Hepatocyte (in vitro differentiated cells): Measurements from ENCODE around the gene SULT1C3. TPM values are rescaled to one million over a fixed set of nuclear protein-coding genes. Genes with fewer than 3 reads are reported as not detected.

Experiments used
- DNase-seq: peaks from one replicate; pipeline ENCODE4 v3.0.0-alpha.2; 2016; ENCODE audit warnings: low spot score
- H2AFZ ChIP-seq: fragments of 200-600 bp; sonication (generic); 2 replicates; pipeline ENCODE4 v1.6.0; 2016; ENCODE audit warnings: antibody characterized with exemption, mild to moderate bottlenecking
- H3K27ac ChIP-seq: fragments of 200-600 bp; sonication (generic); 2 replicates; pipeline ENCODE4 v1.5.1; 2016; ENCODE audit warnings: mild to moderate bottlenecking
- H3K27me3 ChIP-seq: fragments of 200-600 bp; sonication (generic); 2 replicates; pipeline ENCODE4 v1.6.1; 2016
- H3K36me3 ChIP-seq: fragments of 200-600 bp; sonication (generic); replicated peaks from 2 replicates; pipeline ENCODE4 v1.5.1; 2016; ENCODE audit warnings: low read depth; ENCODE audit not compliant: insufficient read depth
- H3K4me1 ChIP-seq: fragments of 200-600 bp; sonication (generic); 2 replicates; pipeline ENCODE4 v1.5.1; 2016; ENCODE audit warnings: mild to moderate bottlenecking, moderate library complexity; ENCODE audit not compliant: insufficient read depth
- H3K4me2 ChIP-seq: fragments of 200-600 bp; sonication (generic); 2 replicates; pipeline ENCODE4 v1.6.0; 2016
- H3K4me3 ChIP-seq: fragments of 200-600 bp; sonication (generic); 2 replicates; pipeline ENCODE4 v1.5.1; 2016; ENCODE audit warnings: mild to moderate bottlenecking
- H3K79me2 ChIP-seq: fragments of 200-600 bp; sonication (generic); 2 replicates; pipeline ENCODE4 v1.6.0; 2017; ENCODE audit warnings: mild to moderate bottlenecking
- H3K9me2 ChIP-seq: fragments of 200-600 bp; sonication (generic); replicated peaks from 2 replicates; pipeline ENCODE4 v1.6.0; 2017; ENCODE audit warnings: mild to moderate bottlenecking; ENCODE audit not compliant: insufficient read depth
- H3K9me3 ChIP-seq: fragments of 200-600 bp; sonication (generic); 2 replicates; pipeline ENCODE4 v1.5.1; 2016; ENCODE audit warnings: low read depth, mild to moderate bottlenecking
- H4K20me1 ChIP-seq: fragments of 200-600 bp; sonication (generic); 2 replicates; pipeline ENCODE4 v1.6.0; 2016; ENCODE audit warnings: mild to moderate bottlenecking; ENCODE audit not compliant: insufficient read depth, poor library complexity, severe bottlenecking
- CTCF ChIP-seq: fragments of 200-600 bp; sonication (generic); IDR thresholded peaks from 2 replicates; pipeline ENCODE4 v1.5.1; 2016; ENCODE audit warnings: antibody characterized with exemption, mild to moderate bottlenecking; ENCODE audit not compliant: poor library complexity
- EZH2 ChIP-seq: fragments of 200-600 bp; sonication (generic); IDR thresholded peaks from 2 replicates; pipeline ENCODE4 v1.6.1; 2016; ENCODE audit warnings: antibody characterized with exemption, mild to moderate bottlenecking, borderline replicate concordance
- EZH2phosphoT487 ChIP-seq: fragments of 200-600 bp; sonication (generic); IDR thresholded peaks from one replicate; pipeline ENCODE4 v1.6.1; 2018; ENCODE audit warnings: antibody characterized with exemption, mild to moderate bottlenecking, low read depth, moderate library complexity; ENCODE audit not compliant: unreplicated experiment, severe bottlenecking
- WGBS: methylation state at CpG from one replicate; pipeline ENCODE4 v1.1.6; 2016; ENCODE audit warnings: low lambda C conversion rate; ENCODE audit errors: missing lambda C conversion rate; 5-methylcytosine and 5-hydroxymethylcytosine counted together
- polyA plus RNA-seq: library from polyadenylated mRNA; unstranded; fragments of >200 nt; fragmentation: Nextera tagmentation; extraction: Ambion mirVana; gene quantifications from 2 replicates; pipeline ENCODE4 v1.2.1, GENCODE V29; 2016
- total RNA-seq: library from RNA; depleted of rRNA; stranded (reverse); fragments of >200 nt; gene quantifications from 2 replicates; pipeline ENCODE4 v1.2.3, GENCODE V29; 2014

Gene SULT1C3
- total and polyA plus RNA-seq, 2 experiments from 2014 or later = 1.00 TPM; not detected in 1

- Histone ChIP-seq H3K9me2 (no peaks in the 10 kb centered on the region), H3K79me2 (no peaks in the 10 kb centered on the region), H3K4me1 (no peaks in the 10 kb centered on the region), H3K4me2 (no peak overlapping the region), H3K36me3 (no peaks in the 10 kb centered on the region), H3K4me3 (no peak overlapping the region), H4K20me1 (no peaks in the 10 kb centered on the region), H3K9me3 (no peaks in the 10 kb centered on the region), H3K27me3 (no peaks in the 10 kb centered on the region), H3K27ac (no peak overlapping the region), H2AFZ (no peak overlapping the region)
- no peak for DNase-seq
- TF ChIP-seq CTCF (no peak), EZH2 (no peak), EZH2phosphoT487 (no peak)
- 83% methylated on average over 2 of the region's 2 CpGs for WGBS
These were observed 9.9 kb upstream of the SULT1C3 start for GRCh38 chr2:108229875-108230274.

DNA sequence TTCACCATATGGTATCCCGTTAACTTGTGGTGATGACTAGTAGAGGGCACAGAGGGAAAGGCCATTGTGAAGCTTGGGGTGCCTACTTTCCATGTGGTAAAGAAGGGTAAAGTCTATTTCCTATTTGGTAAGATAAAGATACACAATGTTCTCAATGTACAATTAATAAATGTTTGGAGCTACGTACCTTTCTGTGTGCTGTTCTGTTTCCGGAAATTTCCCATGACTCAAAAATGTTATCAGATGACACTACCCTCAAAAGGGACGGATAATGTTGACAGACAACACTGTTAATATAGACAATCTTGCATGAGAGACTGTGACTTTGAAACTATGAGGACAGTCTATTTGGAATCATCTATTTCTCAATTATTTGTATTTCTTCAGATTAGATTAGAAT, 4.2 kb upstream of the SULT1C3 start:
- Histone ChIP-seq H3K9me2 (no peaks in the 10 kb centered on the region), H3K27ac (no peak overlapping the region), H4K20me1 (no peaks in the 10 kb centered on the region), H3K4me1 (no peaks in the 10 kb centered on the region), H2AFZ (no peak overlapping the region), H3K9me3 (no peaks in the 10 kb centered on the region), H3K4me2 (no peak overlapping the region), H3K4me3 (no peak overlapping the region), H3K79me2 (no peaks in the 10 kb centered on the region), H3K27me3 (no peaks in the 10 kb centered on the region), H3K36me3 (no peaks in the 10 kb centered on the region)
- WGBS = 87% methylated on average over 4 of the region's 4 CpGs
- no peak for DNase-seq
- TF ChIP-seq EZH2phosphoT487 = no peak
- no peak for TF ChIP-seq EZH2
- TF ChIP-seq CTCF = no peak

DNA sequence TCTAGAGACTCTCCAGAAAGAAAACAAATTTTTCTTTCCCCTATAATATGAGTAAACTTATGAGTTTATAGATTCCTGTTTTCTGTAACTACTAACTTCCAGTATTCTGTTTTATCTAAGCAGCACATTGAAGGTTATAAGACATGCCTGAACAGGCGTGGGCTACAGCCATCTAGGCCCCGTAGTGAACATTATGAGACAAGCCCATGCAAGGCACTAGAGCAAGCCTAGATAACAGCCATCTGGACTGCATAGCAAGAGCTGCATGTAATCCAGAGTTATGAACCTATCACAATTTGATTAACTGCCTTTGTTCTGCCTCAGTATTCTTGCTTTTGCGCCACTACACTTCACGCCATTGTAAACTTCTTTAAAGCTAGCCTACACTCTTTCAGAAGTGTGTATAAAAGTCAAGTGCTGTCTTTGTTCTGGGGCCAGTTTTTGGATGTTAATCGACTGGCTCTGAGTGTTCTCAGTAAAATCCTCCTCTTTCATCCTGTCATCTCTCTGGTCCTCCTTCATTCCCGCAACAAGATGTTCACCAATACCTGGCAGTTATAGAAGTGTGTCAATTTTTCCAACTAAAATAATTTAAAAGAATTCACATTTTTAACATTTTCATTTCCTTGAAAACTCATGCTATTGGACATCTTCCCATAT, 3.0 kb upstream of the SULT1C3 start:
- TF ChIP-seq EZH2phosphoT487 = no peak
- no peak for TF ChIP-seq EZH2
- no peak for TF ChIP-seq CTCF
- Histone ChIP-seq H3K79me2 (no peaks in the 10 kb centered on the region), H3K9me3 (no peaks in the 10 kb centered on the region), H2AFZ (no peak overlapping the region), H3K27me3 (no peaks in the 10 kb centered on the region), H3K4me1 (no peaks in the 10 kb centered on the region), H3K9me2 (no peaks in the 10 kb centered on the region), H4K20me1 (no peaks in the 10 kb centered on the region), H3K36me3 (no peaks in the 10 kb centered on the region), H3K27ac (no peak overlapping the region), H3K4me3 (no peak overlapping the region), H3K4me2 (no peak overlapping the region)
- 93% methylated on average over 6 of the region's 6 CpGs for WGBS
- DNase-seq = no peak
